ENCODE results near the gene EEF1A2. TPM values are rescaled to one million over a fixed set of nuclear protein-coding genes. Genes with fewer than 3 reads are reported as not detected.

EEF1A2 gene
- total and polyA plus RNA-seq, 8 donors = 0.27 to 0.62 (median 0.39) TPM

DNA sequence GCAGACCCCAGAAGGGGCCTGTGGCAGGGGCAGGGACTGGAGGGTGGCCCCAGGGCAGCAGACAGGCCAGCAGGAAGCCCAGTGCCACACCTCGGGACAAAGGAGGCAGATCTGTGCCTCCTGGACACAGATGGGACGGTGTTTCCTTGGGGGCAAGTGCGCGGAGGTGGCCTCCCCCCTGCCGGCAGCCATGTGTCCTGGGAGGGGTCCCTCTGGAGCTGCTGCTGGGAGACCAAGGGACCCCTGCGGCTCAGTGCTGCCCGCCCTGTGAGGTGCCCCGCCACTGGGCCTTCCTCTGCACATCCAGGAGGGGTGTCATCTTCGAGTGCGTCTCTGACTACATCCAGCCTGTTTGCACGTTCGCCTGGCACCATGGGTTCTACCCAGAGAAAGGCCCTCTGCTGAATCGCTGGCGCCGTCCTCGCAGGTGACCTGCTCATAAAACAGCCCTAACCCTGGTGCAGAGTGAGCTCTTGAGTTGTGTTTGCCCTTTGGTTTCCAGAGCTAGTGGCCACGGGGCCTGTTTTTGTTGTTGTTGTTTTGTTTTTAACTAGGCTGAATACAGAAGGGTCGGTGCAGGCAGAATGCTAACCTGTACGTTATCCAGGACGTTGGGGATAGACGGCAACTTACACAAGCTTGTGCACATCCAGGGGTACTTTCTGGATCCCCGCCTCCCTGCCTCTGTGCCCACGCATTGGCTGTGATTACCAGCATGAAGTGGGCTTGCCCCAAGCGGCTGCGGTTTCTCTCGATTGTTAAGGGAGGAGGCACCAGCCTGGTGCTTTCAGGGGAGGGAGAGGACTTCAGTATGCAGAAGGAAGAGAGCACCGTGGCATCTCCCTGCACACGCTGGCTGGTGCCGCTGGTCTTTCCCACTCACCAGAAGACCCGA, 25.1 kb downstream of the EEF1A2 start:
- no peaks in the 10 kb centered on the region for H3K9me3 ChIP-seq
- intact Hi-C loops (cut with DNase I) = no loop called here
- peaks cover 46 to 100% of the 10 kb centered on the region in 2 donors for H3K27me3 ChIP-seq
- H3K4me3 ChIP-seq = no peak overlapping the region
- H3K4me1 ChIP-seq = peaks cover 0 to 14% of the 10 kb centered on the region in 2 donors
- H3K36me3 ChIP-seq = no peaks in the 10 kb centered on the region
- ATAC-seq = no peak
- H3K27ac ChIP-seq = no peak overlapping the region
- DNase-seq = no peak
- no peak for TF ChIP-seq CTCF (IDR thresholded peaks at IDR 0.05)

- DNase-seq (no peak), ATAC-seq (no peak)
- no peak for TF ChIP-seq CTCF (IDR thresholded peaks at IDR 0.05)
- intact Hi-C loops (cut with DNase I) = no loop called here
- no peaks in the 10 kb centered on the region for H3K36me3 ChIP-seq
- H3K27ac ChIP-seq = no peak overlapping the region
- peaks cover 0 to 14% of the 10 kb centered on the region in 2 donors for H3K4me1 ChIP-seq
- H3K9me3 ChIP-seq = no peaks in the 10 kb centered on the region
- peaks cover 46 to 100% of the 10 kb centered on the region in 2 donors for H3K27me3 ChIP-seq
- H3K4me3 ChIP-seq = no peak overlapping the region
These were observed 26.0 kb downstream of the EEF1A2 start for GRCh38 chr20:63472862-63473390.

DNA sequence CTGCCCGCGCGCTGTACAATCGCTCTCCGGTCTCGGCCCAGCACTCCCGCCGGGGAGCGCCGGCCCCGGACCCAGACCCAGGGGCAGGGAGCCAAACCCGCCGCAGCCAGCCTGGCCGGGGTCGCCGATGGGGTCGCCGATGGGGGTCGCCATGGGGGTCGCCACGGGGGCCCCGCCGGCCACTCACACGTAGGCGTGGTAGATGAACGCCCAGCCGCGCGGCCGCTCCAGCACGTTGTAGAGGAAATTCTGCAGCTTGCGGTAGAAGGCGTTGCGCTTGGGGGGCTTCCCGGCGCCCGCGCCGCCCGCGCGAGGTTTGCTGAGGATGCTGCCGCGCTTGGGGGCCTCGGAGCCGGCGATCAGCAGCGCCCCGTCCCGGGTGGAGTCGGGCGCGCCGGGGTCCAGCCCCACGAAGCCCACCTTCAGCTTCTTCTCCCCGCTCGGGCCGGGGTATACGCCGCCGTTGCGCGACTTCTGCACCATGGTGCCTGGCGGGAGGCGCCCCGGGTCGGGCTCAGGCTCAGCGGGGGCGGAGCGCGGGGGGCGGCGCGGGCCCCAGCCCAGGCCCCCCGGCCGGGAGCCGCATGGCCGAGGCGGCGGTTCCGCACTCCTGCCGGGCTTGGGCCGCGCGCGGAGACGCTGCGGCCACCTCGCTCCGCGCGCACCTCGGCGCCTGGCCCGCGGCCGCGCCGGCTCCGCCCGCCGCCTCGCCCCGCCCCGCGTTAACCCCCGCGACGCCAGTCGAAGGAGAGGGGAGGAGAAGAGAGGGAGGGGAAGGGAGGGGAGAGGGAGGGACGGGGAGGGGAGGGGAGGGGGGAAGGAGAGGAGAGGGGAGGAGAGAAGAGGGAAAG, 26.7 kb downstream of the EEF1A2 start, which contains the start of gene KCNQ2:
Gene KCNQ2, minus strand, starts transcription at position 675 of the 851 bp plus-strand sequence. Its CDS starts 192 bp downstream, at position 483.
- H3K9me3 ChIP-seq = no peaks in the 10 kb centered on the region
- no peak for TF ChIP-seq CTCF (IDR thresholded peaks at IDR 0.05)
- no peak for ATAC-seq
- no peaks in the 10 kb centered on the region for H3K36me3 ChIP-seq
- peaks cover 0 to 14% of the 10 kb centered on the region in 2 donors for H3K4me1 ChIP-seq
- no peak for DNase-seq
- no peak within 1 kb of the TSS for H3K27ac ChIP-seq
- H3K27me3 ChIP-seq = peaks cover 46 to 98% of the 10 kb centered on the region in 2 donors
- H3K4me3 ChIP-seq = no peak within 1 kb of the TSS
- intact Hi-C loops (cut with DNase I) = no loop called here

DNA sequence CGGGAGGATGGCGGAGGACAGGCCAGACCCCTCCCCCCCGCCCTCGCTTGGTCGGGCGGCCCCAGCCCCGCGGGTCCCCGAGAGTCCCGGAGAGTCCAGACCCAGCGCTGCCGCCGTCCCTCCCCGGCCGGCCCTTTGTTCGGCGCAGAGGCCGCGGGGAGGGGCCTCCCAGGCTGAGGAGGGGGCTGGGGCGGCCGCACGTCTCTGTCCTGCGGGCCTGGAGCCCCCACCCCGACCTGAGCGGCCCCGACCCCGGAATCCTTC, 27.2 kb downstream of the EEF1A2 start:
- DNase-seq (no peak), ATAC-seq (no peak)
- peaks cover 0 to 14% of the 10 kb centered on the region in 2 donors for H3K4me1 ChIP-seq
- no peaks in the 10 kb centered on the region for H3K9me3 ChIP-seq
- H3K4me3 ChIP-seq = no peak overlapping the region
- no peak for TF ChIP-seq CTCF (IDR thresholded peaks at IDR 0.05)
- H3K27me3 ChIP-seq = peaks cover 46 to 98% of the 10 kb centered on the region in 2 donors
- H3K27ac ChIP-seq = no peak overlapping the region
- no peaks in the 10 kb centered on the region for H3K36me3 ChIP-seq
- intact Hi-C loops (cut with DNase I) = no loop called here

All from left lung (tissue), 10 donors.